Keratinocyte (primary cell): ENCODE data around the gene TUSC2. TPM values are rescaled to one million over a fixed set of nuclear protein-coding genes. Genes with fewer than 3 reads are reported as not detected.
A peak's percentile ranks its signal among the peaks of the same experiment; 100 is the strongest.

Experiments
- DNase-seq: peaks from one replicate; pipeline ENCODE4 v3.0.0-alpha.2; 2011; ENCODE audit warnings: low read depth, missing footprints, low spot score
- FAIRE-seq: peaks from 2 replicates; lab custom pipeline; 2011; peaks lifted over from hg19 to GRCh38; lab: Jason Lieb, UNC
- H2AFZ ChIP-seq: 2 replicates; pipeline ENCODE4 v1.6.0; 2012; ENCODE audit warnings: low read length, control low read depth, inconsistent platforms; ENCODE audit not compliant: control insufficient read depth
- H3K27ac ChIP-seq: 2 replicates; pipeline ENCODE4 v1.5.1; 2011; ENCODE audit warnings: low read length; ENCODE audit not compliant: control insufficient read depth, insufficient read depth
- H3K27me3 ChIP-seq: 3 replicates; pipeline ENCODE4 v1.6.0; 2011; ENCODE audit warnings: low read length; ENCODE audit not compliant: control insufficient read depth, insufficient read depth; ENCODE audit errors: extremely low read depth
- H3K36me3 ChIP-seq, 2 experiments: 2 replicates in 1 of 2; 3 replicates in 1 of 2; pipeline ENCODE4 v1.5.1; 2011; ENCODE audit warnings: low read length in 2 of 2, mild to moderate bottlenecking in 1 of 2; ENCODE audit not compliant: control insufficient read depth in 2 of 2, insufficient read depth in 2 of 2; ENCODE audit errors: extremely low read depth in 1 of 2
- H3K4me1 ChIP-seq: 3 replicates; pipeline ENCODE4 v1.5.1; 2011; ENCODE audit warnings: low read length; ENCODE audit not compliant: control insufficient read depth, insufficient read depth; ENCODE audit errors: extremely low read depth
- H3K4me2 ChIP-seq: 3 replicates; pipeline ENCODE4 v1.6.0; 2011; ENCODE audit warnings: low read depth, low read length; ENCODE audit not compliant: control insufficient read depth, insufficient read depth; ENCODE audit errors: extremely low read depth
- H3K4me3 ChIP-seq, 3 experiments: fragments of 200-600 bp in 1 of 3; sonication (generic) in 1 of 3; 2 replicates in 2 of 3; 3 replicates in 1 of 3; pipeline ENCODE4 v1.5.1; 2011 to 2016; ENCODE audit warnings: low read length in 3 of 3, mild to moderate bottlenecking in 3 of 3, control low read depth in 2 of 3, inconsistent platforms in 1 of 3, low read depth in 1 of 3, mixed read lengths in 1 of 3, mixed run types in 1 of 3, moderate library complexity in 1 of 3; ENCODE audit not compliant: control insufficient read depth in 2 of 3, insufficient read depth in 2 of 3; ENCODE audit errors: extremely low read depth in 1 of 3
- H3K79me2 ChIP-seq: 2 replicates; pipeline ENCODE4 v1.6.0; 2012; ENCODE audit warnings: low read length; ENCODE audit not compliant: control insufficient read depth, insufficient read depth
- H3K9ac ChIP-seq: 3 replicates; pipeline ENCODE4 v1.6.0; 2011; ENCODE audit warnings: low read length; ENCODE audit not compliant: control insufficient read depth, insufficient read depth; ENCODE audit errors: extremely low read depth
- H3K9me1 ChIP-seq: 3 replicates; pipeline ENCODE4 v1.6.0; 2011; ENCODE audit warnings: low read length; ENCODE audit not compliant: control insufficient read depth, insufficient read depth; ENCODE audit errors: extremely low read depth
- H3K9me3 ChIP-seq: 2 replicates; pipeline ENCODE4 v1.5.1; 2012; ENCODE audit warnings: low read depth, low read length; ENCODE audit not compliant: control insufficient read depth
- H4K20me1 ChIP-seq: 3 replicates; pipeline ENCODE4 v1.6.0; 2011; ENCODE audit warnings: low read length; ENCODE audit not compliant: control insufficient read depth, insufficient read depth; ENCODE audit errors: extremely low read depth
- EZH2 ChIP-seq: IDR thresholded peaks from one replicate; pipeline ENCODE4 v1.6.1; 2012; ENCODE audit warnings: inconsistent platforms, mild to moderate bottlenecking, low read length, moderate library complexity
- dilution Hi-C: fragments of 300-500 bp; cut with MboI; formaldehyde crosslinking; loops from one replicate; pipeline ENCODE4 v1.7.0; 2020; ENCODE audit warnings: low sequenced_read_pairs; ENCODE audit not compliant: extremely low pct_ligation_motif_present
- polyA plus RNA-seq, 5 experiments: library from polyadenylated mRNA; depleted of rRNA in 3 of 5; stranded (reverse) in 3 of 5; stranded (forward) in 1 of 5; unstranded in 1 of 5; fragments of >200 nt; gene quantifications; 1 replicate in 1 of 5; 2 replicates in 3 of 5; 3 replicates in 1 of 5; pipeline versions ENCODE4 v1.2.1 to v1.2.3, GENCODE V29; 2011 to 2012; ENCODE audit warnings: missing spikeins in 2 of 5, low read depth in 1 of 5, low replicate concordance in 1 of 5
- TF ChIP-seq, protein P1 (sequence below), 3 experiments: IDR thresholded peaks in 1 of 3; conservative IDR thresholded peaks in 1 of 3; optimal IDR thresholded peaks in 1 of 3; 2 replicates in 2 of 3; 3 replicates in 1 of 3; pipeline versions ENCODE3 to v1.5.1; 2011; ENCODE audit warnings: low read length in 3 of 3, mild to moderate bottlenecking in 3 of 3, moderate library complexity in 2 of 3, control low read depth in 1 of 3, inconsistent platforms in 1 of 3; ENCODE audit not compliant: insufficient read depth in 2 of 3; ENCODE audit errors: extremely low read depth in 1 of 3

The TUSC2 gene
- polyA plus RNA-seq, 1 donor (not counting 4 experiments of a cell fraction or from before 2014, with no cell fraction given), result 30.5 TPM

GRCh38 chr3:50316657-50317242 lies 11.3 kb downstream of the TUSC2 start:
- H3K9ac ChIP-seq, result peak overlapping the region; percentile 71
- H3K9me1 ChIP-seq, result peaks cover 7% of the 10 kb centered on the region
- peaks cover 12 to 25% of the 10 kb centered on the region in 2 experiments for H3K36me3 ChIP-seq
- H3K4me3 ChIP-seq, result peak overlapping the region in 2 of 3 experiments; percentile 50 to 54
- H3K4me2 ChIP-seq, result peak overlapping the region; percentile 95
- peaks cover 45% of the 10 kb centered on the region for H3K4me1 ChIP-seq
- H3K27me3 ChIP-seq, result no peaks in the 10 kb centered on the region
- no peak overlapping the region for H2AFZ ChIP-seq
- H3K27ac ChIP-seq, result peak overlapping the region; percentile 88
- H4K20me1 ChIP-seq, result no peaks in the 10 kb centered on the region
- H3K79me2 ChIP-seq, result peaks cover 35% of the 10 kb centered on the region
- H3K9me3 ChIP-seq, result no peaks in the 10 kb centered on the region
- dilution Hi-C loops, result no loop called here
- DNase-seq, result peak; percentile 95
- peak; percentile 93 for FAIRE-seq
- no peak for TF ChIP-seq EZH2
- TF ChIP-seq, protein P1, sequence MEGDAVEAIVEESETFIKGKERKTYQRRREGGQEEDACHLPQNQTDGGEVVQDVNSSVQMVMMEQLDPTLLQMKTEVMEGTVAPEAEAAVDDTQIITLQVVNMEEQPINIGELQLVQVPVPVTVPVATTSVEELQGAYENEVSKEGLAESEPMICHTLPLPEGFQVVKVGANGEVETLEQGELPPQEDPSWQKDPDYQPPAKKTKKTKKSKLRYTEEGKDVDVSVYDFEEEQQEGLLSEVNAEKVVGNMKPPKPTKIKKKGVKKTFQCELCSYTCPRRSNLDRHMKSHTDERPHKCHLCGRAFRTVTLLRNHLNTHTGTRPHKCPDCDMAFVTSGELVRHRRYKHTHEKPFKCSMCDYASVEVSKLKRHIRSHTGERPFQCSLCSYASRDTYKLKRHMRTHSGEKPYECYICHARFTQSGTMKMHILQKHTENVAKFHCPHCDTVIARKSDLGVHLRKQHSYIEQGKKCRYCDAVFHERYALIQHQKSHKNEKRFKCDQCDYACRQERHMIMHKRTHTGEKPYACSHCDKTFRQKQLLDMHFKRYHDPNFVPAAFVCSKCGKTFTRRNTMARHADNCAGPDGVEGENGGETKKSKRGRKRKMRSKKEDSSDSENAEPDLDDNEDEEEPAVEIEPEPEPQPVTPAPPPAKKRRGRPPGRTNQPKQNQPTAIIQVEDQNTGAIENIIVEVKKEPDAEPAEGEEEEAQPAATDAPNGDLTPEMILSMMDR (optimal IDR thresholded peaks at IDR 0.05 in 1 of 3, IDR thresholded peaks at IDR 0.05 in 1 of 3, conservative IDR thresholded peaks at IDR 0.05 in 1 of 3; ENCODE audit: extremely low read depth in 1 of 3, insufficient read depth in 2 of 3, low read length in 3 of 3), result no peak

GRCh38 chr3:50314816-50315215 lies 13.2 kb downstream of the TUSC2 start:
- TF ChIP-seq, protein P1 (optimal IDR thresholded peaks at IDR 0.05 in 1 of 3, IDR thresholded peaks at IDR 0.05 in 1 of 3, conservative IDR thresholded peaks at IDR 0.05 in 1 of 3; ENCODE audit: extremely low read depth in 1 of 3, insufficient read depth in 2 of 3, low read length in 3 of 3), result no peak
- TF ChIP-seq EZH2, result no peak
- Histone ChIP-seq H3K36me3 (peaks cover 12 to 25% of the 10 kb centered on the region in 2 experiments), H3K27ac (no peak overlapping the region), H2AFZ (no peak overlapping the region), H3K27me3 (no peaks in the 10 kb centered on the region), H3K4me1 (peaks cover 42% of the 10 kb centered on the region), H3K9ac (no peak overlapping the region), H3K9me3 (no peaks in the 10 kb centered on the region), H3K4me2 (no peak overlapping the region), H3K79me2 (peaks cover 24% of the 10 kb centered on the region), H3K9me1 (peaks cover 7% of the 10 kb centered on the region), H4K20me1 (no peaks in the 10 kb centered on the region), H3K4me3 (no peak overlapping the region)
- FAIRE-seq, result no peak
- dilution Hi-C loops, result no loop called here
- DNase-seq, result no peak
